Posterior vena cava (tissue), 2 donors: Measurements from ENCODE around the gene MOSMO. TPM values are rescaled to one million over a fixed set of nuclear protein-coding genes. Genes with fewer than 3 reads are reported as not detected.
"Not testable (repeated sequence)": the region's sequence is repeated elsewhere in the genome, so short reads cannot be mapped to it uniquely, and the experiment has no call there.

Source experiments
- DNase-seq: peaks from one replicate; pipeline ENCODE4 v3.0.0-alpha.2; 2020; ENCODE audit warnings: low spot score
- intact Hi-C, 2 donors: fragments of 100-400 bp; cut with DNase I; formaldehyde crosslinking; loops; one replicate each; pipeline versions ENCODE4 v1.14.1 to v1.14.2; 2022 to 2023
- total RNA-seq, 2 donors: library from RNA; stranded (reverse); fragmentation: NEBNext Ultra II Directional; extraction: Animal tissue kit (Norgen Biotek cat#: 25700); gene quantifications; one replicate each; pipeline ENCODE4 v1.2.1, GENCODE V29; 2021
- donor health status: DM: yes; HTN: yes; CAD: no.
- donor health status: DM: yes; HTN: yes; CAD: no.

Gene MOSMO
- total RNA-seq, 2 donors from 2014 or later = 13.3 to 16.1 TPM

GRCh38 chr16:22075043-22075757, 67.3 kb downstream of the MOSMO start:
- DNase-seq = no peak
- intact Hi-C loops = loop anchor here (5.0 to 10.0 kb wide), 2 partner anchors 70 to 73 kb away; partner anchors contain the start of genes PDZD9 (in 2 of the 2) and MOSMO (in 1 of the 2)

- intact Hi-C loops = loop anchor here (5.0 to 10.0 kb wide), 2 partner anchors 71 to 73 kb away; partner anchors contain the start of genes PDZD9 (in 2 of the 2) and MOSMO (in 1 of the 2)
- DNase-seq = no peak
These were observed 67.9 kb downstream of the MOSMO start for GRCh38 chr16:22075776-22076175.

- DNase-seq = peak; percentile 83
- intact Hi-C loops = loop anchor here (5.0 to 10.0 kb wide), 2 partner anchors 73 to 76 kb away; partner anchors contain the start of genes PDZD9 (in 2 of the 2) and MOSMO (in 1 of the 2)
These were observed 69.9 kb downstream of the MOSMO start for GRCh38 chr16:22077700-22078313.

GRCh38 chr16:22078656-22079055, 70.7 kb downstream of the MOSMO start:
- DNase-seq = no peak
- intact Hi-C loops = loop anchor here (5.0 to 10.0 kb wide), 2 partner anchors 74 to 76 kb away; partner anchors contain the start of genes PDZD9 (in 2 of the 2) and MOSMO (in 1 of the 2)

- intact Hi-C loops = no loop called here
- no peak for DNase-seq
These were observed 73.1 kb downstream of the MOSMO start for GRCh38 chr16:22081050-22081449.

GRCh38 chr16:22086440-22086839, 78.5 kb downstream of the MOSMO start:
- intact Hi-C loops = no loop called here
- DNase-seq = no peak

GRCh38 chr16:22088642-22089041, 80.7 kb downstream of the MOSMO start:
- intact Hi-C loops = no loop called here
- DNase-seq = no peak

- intact Hi-C loops = no loop called here
- no peak for DNase-seq
These were observed 82.0 kb downstream of the MOSMO start for GRCh38 chr16:22089910-22090309.

- DNase-seq = no peak
- intact Hi-C loops = no loop called here
These were observed 83.8 kb downstream of the MOSMO start for GRCh38 chr16:22091721-22092120.

GRCh38 chr16:22092143-22092933, 84.4 kb downstream of the MOSMO start, which contains the start of gene VWA3A:
Gene VWA3A, plus strand, starts transcription at chr16:22092541. Its CDS starts 97 bp downstream, at chr16:22092638.
- DNase-seq = no peak
- intact Hi-C loops = no loop called here

- intact Hi-C loops = no loop called here
- no peak for DNase-seq
These were observed 85.4 kb downstream of the MOSMO start for GRCh38 chr16:22093331-22093730.

GRCh38 chr16:22093996-22094395, 86.1 kb downstream of the MOSMO start:
- no peak for DNase-seq
- intact Hi-C loops = no loop called here

GRCh38 chr16:22098405-22099255, 90.7 kb downstream of the MOSMO start:
- intact Hi-C loops = loop anchor here in 1 of 2 donors (1.0 kb wide), 1 partner anchor 35 kb away; no protein-coding TSS in a partner anchor
- no peak for DNase-seq

- no peak for DNase-seq
- intact Hi-C loops = loop anchor here in 1 of 2 donors (1.0 kb wide), 1 partner anchor 34 kb away; no protein-coding TSS in a partner anchor
These were observed 91.5 kb downstream of the MOSMO start for GRCh38 chr16:22099256-22099975.

GRCh38 chr16:22103441-22103840, 95.5 kb downstream of the MOSMO start:
- no peak for DNase-seq
- intact Hi-C loops = no loop called here

- intact Hi-C loops = no loop called here
- DNase-seq = no peak
These were observed 101.5 kb downstream of the MOSMO start for GRCh38 chr16:22109258-22109898.

- DNase-seq, intact Hi-C loops: not testable (repeated sequence)
These were observed 103.7 kb downstream of the MOSMO start for GRCh38 chr16:22111629-22112028.
